Heart right ventricle (tissue), 16 donors: ENCODE data around the gene COA8. TPM values are rescaled to one million over a fixed set of nuclear protein-coding genes. Genes with fewer than 3 reads are reported as not detected.

Experiments used
- ATAC-seq, 8 donors: fragments of 200-7000 bp; cut with Tn5 transposase; one replicate each; pipeline ENCODE4 v1.9.1; 2020; ENCODE audit warnings: mild to moderate bottlenecking in 8 of 8, moderate library complexity in 8 of 8, moderate number of reproducible peaks in 1 of 8
- DNase-seq, 2 donors: peaks; one replicate each; pipeline ENCODE4 v3.0.0-alpha.2; 2020
- H3K27ac ChIP-seq, 10 donors: fragments of 200-600 bp; sonication (generic) in 2 of 10; one replicate each; pipeline versions ENCODE4 v1.5.0 to v1.8.0; 2020 to 2022; ENCODE audit warnings: mild to moderate bottlenecking in 3 of 10
- H3K27me3 ChIP-seq, 7 donors: fragments of 200-600 bp; one replicate each; pipeline ENCODE4 v1.8.0; 2021 to 2022; ENCODE audit warnings: mild to moderate bottlenecking in 2 of 7
- H3K36me3 ChIP-seq, 9 donors: fragments of 200-600 bp; sonication (generic) in 1 of 9; one replicate each; pipeline versions ENCODE4 v1.5.0 to v1.8.0; 2020 to 2022; ENCODE audit warnings: mild to moderate bottlenecking in 2 of 9
- H3K4me1 ChIP-seq, 9 donors: fragments of 200-600 bp; sonication (generic) in 1 of 9; one replicate each; pipeline versions ENCODE4 v1.5.0 to v1.8.0; 2020 to 2022; ENCODE audit warnings: mild to moderate bottlenecking in 4 of 9
- H3K4me3 ChIP-seq, 10 donors: fragments of 200-600 bp; sonication (generic) in 2 of 10; one replicate each; pipeline versions ENCODE4 v1.5.0 to v1.8.0; 2020 to 2022; ENCODE audit warnings: mild to moderate bottlenecking in 7 of 10, moderate library complexity in 2 of 10
- H3K9me3 ChIP-seq, 11 donors: fragments of 200-600 bp in 10 of 11; sonication (generic) in 2 of 11; one replicate each; pipeline versions ENCODE4 v1.5.0 to v1.8.0; 2013 to 2022; ENCODE audit warnings: mild to moderate bottlenecking in 2 of 11, control low read depth in 1 of 11, moderate library complexity in 1 of 11
- CTCF ChIP-seq, 9 donors: fragments of 200-600 bp; sonication (generic) in 2 of 9; IDR thresholded peaks; one replicate each; pipeline versions ENCODE4 v1.5.0 to v1.8.0; 2021 to 2022; ENCODE audit warnings: antibody characterized with exemption in 9 of 9, mild to moderate bottlenecking in 5 of 9, moderate library complexity in 1 of 9
- WGBS, 2 donors: extraction: QIAGEN DNeasy Blood & Tissue Kit; methylation state at CpG; one replicate each; pipeline ENCODE4 v1.1.7; 2013; ENCODE audit warnings: inconsistent platforms in 1 of 2; 5-methylcytosine and 5-hydroxymethylcytosine counted together
- intact Hi-C, 10 donors: fragments of 100-400 bp; cut with DNase I; formaldehyde crosslinking; loops; one replicate each; pipeline versions ENCODE4 v1.11.1 to v1.14.2; 2022
- polyA plus RNA-seq, 2 donors: library from polyadenylated mRNA; stranded (reverse); fragments of 200-250 nt; gene quantifications; one replicate each; pipeline ENCODE4 v1.2.3, GENCODE V29; 2013
- total RNA-seq, 10 donors: library from RNA; stranded (reverse); fragmentation: NEBNext Ultra II Directional in 3 of 10; extraction: Animal tissue kit (Norgen Biotek cat#: 25700) in 3 of 10; gene quantifications; one replicate each; pipeline versions ENCODE4 v1.2.1 to v1.2.4, GENCODE V29; 2021 to 2023
- donor health status: Arrhythmogenic right ventricular cardiomyopathy.
- donor health status: ischemic (EF 13 %, LVEDD 7.1; RV severe dilation, severe dysfunction).
- donor health status: healthy with polysubstance abuse.
- donor health status: DM: no; HTN: yes; CAD: no.
- donor health status: DM: no; HTN: no; CAD: no.
- donor health status: ischemic (EF 25% LVEDD 6.9; RV normal size, moderate dysfunction).
- donor health status: ischemic (EF 25% LVEDD 5.7; RV mildly dilated, moderate dysfunction).
- donor health status: healthy.
- donor health status: DM: yes; HTN: yes; CAD: no.
- donor health status: Ischemic cardiomyopathy.
- donor health status: ischemic (EF 35%, LVEDD 5.7; RV mildly dilated, moderate dysfunction).
- donor health status: nonischemic (EF 11% LVEDD 7.7; RV severe dilation, severe dysfunction).
- donor health status: DM: yes; HTN: yes; CAD: no.
- donor health status: PGD.
- donor health status: ischemic (EF 29% LVEDD 5.4; RV normal size, mild dysfunction).
- donor health status: nonischemic (EF 23%, LVEDD 6.1; RV moderate dilation, normal function).

COA8 gene
- total and polyA plus RNA-seq, 12 donors, result 33.3 to 141 (median 43.8) TPM

- no peak for ATAC-seq
- intact Hi-C loops, result loop anchor here in 1 of 10 donors (10.0 kb wide), 1 partner anchor 49 kb away; no protein-coding TSS in a partner anchor
- no peak for DNase-seq
- no peaks in the 10 kb centered on the region for H3K36me3 ChIP-seq
- no peak overlapping the region for H3K4me3 ChIP-seq
- H3K27ac ChIP-seq, result peak overlapping the region in 1 of 10 donors; percentile 77
- H3K27me3 ChIP-seq, result no peaks in the 10 kb centered on the region
- peaks cover 12 to 35% (median 30%) of the 10 kb centered on the region in 9 donors for H3K4me1 ChIP-seq
- TF ChIP-seq CTCF (IDR thresholded peaks at IDR 0.05), result no peak
- whole genome bisulfite sequencing, 2 donors, result 87 to 91% methylated on average over 4 of the region's 4 CpGs
- no peaks in the 10 kb centered on the region for H3K9me3 ChIP-seq
Observed at GRCh38 chr14:103623308-103623707, 60.5 kb downstream of the COA8 start.

- TF ChIP-seq CTCF (IDR thresholded peaks at IDR 0.05), result peak in 1 of 9 donors; percentile 16
- ATAC-seq (peak in 4 of 8 donors; percentile 1 to 28 (median 14)), DNase-seq (peak; percentile 29 to 56)
- no peaks in the 10 kb centered on the region for H3K27me3 ChIP-seq
- no peaks in the 10 kb centered on the region for H3K36me3 ChIP-seq
- peak overlapping the region in 8 of 10 donors; percentile 21 to 79 (median 58) for H3K27ac ChIP-seq
- no peaks in the 10 kb centered on the region for H3K9me3 ChIP-seq
- intact Hi-C loops, result loop anchor here in 1 of 10 donors (10.0 kb wide), 1 partner anchor 49 kb away; no protein-coding TSS in a partner anchor
- peaks cover 13 to 39% (median 34%) of the 10 kb centered on the region in 9 donors for H3K4me1 ChIP-seq
- H3K4me3 ChIP-seq, result peak overlapping the region in 1 of 10 donors; percentile 1
- WGBS, 2 donors, result 32 to 37% methylated on average over 16 of the region's 16 CpGs
Observed at GRCh38 chr14:103623883-103624482, 61.2 kb downstream of the COA8 start.

- H3K4me3 ChIP-seq, result no peak overlapping the region
- ATAC-seq (peak in 7 of 8 donors; percentile 15 to 69 (median 50)), DNase-seq (peak; percentile 63 to 72)
- no peaks in the 10 kb centered on the region for H3K27me3 ChIP-seq
- H3K27ac ChIP-seq, result peak overlapping the region in 9 of 10 donors; percentile 28 to 79 (median 64)
- H3K9me3 ChIP-seq, result no peaks in the 10 kb centered on the region
- H3K4me1 ChIP-seq, result peaks cover 13 to 39% (median 34%) of the 10 kb centered on the region in 9 donors
- H3K36me3 ChIP-seq, result no peaks in the 10 kb centered on the region
- intact Hi-C loops, result loop anchor here in 3 of 10 donors (5.0 to 10.0 kb wide), 2 partner anchors 48 to 50 kb away; no protein-coding TSS in a partner anchor
- no peak for TF ChIP-seq CTCF (IDR thresholded peaks at IDR 0.05)
- WGBS, 2 donors, result 22 to 23% methylated on average over 9 to 10 of the region's 10 CpGs
Observed at GRCh38 chr14:103624860-103625259, 62.1 kb downstream of the COA8 start.

GRCh38 chr14:103625356-103626095 is 62.8 kb downstream of the COA8 start:
- DNase-seq (no peak), ATAC-seq (no peak)
- WGBS, 2 donors, result 61 to 68% methylated on average over 11 of the region's 11 CpGs
- no peak overlapping the region for H3K4me3 ChIP-seq
- TF ChIP-seq CTCF (IDR thresholded peaks at IDR 0.05), result no peak
- intact Hi-C loops, result loop anchor here in 3 of 10 donors (5.0 to 10.0 kb wide), 2 partner anchors 48 to 51 kb away; no protein-coding TSS in a partner anchor
- peaks cover 0 to under 1% (median 0%) of the 10 kb centered on the region in 9 donors for H3K36me3 ChIP-seq
- H3K9me3 ChIP-seq, result no peaks in the 10 kb centered on the region
- no peaks in the 10 kb centered on the region for H3K27me3 ChIP-seq
- peaks cover 13 to 46% (median 37%) of the 10 kb centered on the region in 9 donors for H3K4me1 ChIP-seq
- peak overlapping the region in 9 of 10 donors; percentile 17 to 79 (median 64) for H3K27ac ChIP-seq
